Subcutaneous adipose tissue (tissue), 4 donors: Measurements from ENCODE around the gene ZNF618. TPM values are rescaled to one million over a fixed set of nuclear protein-coding genes. Genes with fewer than 3 reads are reported as not detected.

ENCODE experiments used
- total RNA-seq, 4 donors: library from RNA; depleted of rRNA; stranded (reverse); fragments of >200 nt; gene quantifications; one replicate each; pipeline ENCODE4 v1.1.0, GENCODE V29; 2016
- TF ChIP-seq, protein P1 (sequence below): fragments of 450-650 bp; IDR thresholded peaks from one replicate; pipeline ENCODE4 v1.5.1; 2016; ENCODE audit warnings: low read depth, mild to moderate bottlenecking, control low read depth, antibody characterized with exemption, moderate library complexity

Gene ZNF618
- total RNA-seq, 4 donors from 2014 or later = 3.7 to 7.7 (median 4.4) TPM

DNA sequence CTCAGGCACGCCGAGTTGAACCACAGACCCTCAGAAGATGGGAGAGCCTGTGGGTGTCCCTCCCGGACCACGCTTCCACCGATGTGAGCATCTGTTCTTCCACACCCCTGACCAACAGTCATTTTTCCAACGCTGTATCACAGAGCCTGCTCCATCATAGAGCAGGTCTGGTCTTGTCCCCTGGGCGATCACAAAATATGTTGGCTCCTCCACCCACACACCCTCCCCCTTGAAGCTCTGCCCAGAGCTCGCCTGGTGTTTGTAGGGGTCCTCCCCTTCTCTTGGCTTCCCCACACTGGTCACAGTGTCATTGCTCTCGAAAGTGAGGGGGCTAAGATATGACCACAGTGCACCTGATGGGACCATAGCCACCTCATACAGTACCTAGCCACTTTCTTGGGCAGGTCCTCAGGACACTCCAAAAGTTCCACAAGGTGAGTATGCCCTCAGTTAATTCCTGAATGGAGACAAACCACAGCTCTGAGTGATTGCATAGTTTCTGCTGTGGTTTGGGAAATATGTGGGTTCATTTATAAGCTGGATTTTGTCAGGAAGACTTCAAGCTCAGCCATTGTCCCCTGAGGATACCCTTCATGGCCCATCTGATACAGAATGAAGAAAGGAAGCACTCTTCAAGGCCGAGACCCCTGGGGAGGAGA is 3.5 kb upstream of the ZNF618 start:
- TF ChIP-seq, protein P1, sequence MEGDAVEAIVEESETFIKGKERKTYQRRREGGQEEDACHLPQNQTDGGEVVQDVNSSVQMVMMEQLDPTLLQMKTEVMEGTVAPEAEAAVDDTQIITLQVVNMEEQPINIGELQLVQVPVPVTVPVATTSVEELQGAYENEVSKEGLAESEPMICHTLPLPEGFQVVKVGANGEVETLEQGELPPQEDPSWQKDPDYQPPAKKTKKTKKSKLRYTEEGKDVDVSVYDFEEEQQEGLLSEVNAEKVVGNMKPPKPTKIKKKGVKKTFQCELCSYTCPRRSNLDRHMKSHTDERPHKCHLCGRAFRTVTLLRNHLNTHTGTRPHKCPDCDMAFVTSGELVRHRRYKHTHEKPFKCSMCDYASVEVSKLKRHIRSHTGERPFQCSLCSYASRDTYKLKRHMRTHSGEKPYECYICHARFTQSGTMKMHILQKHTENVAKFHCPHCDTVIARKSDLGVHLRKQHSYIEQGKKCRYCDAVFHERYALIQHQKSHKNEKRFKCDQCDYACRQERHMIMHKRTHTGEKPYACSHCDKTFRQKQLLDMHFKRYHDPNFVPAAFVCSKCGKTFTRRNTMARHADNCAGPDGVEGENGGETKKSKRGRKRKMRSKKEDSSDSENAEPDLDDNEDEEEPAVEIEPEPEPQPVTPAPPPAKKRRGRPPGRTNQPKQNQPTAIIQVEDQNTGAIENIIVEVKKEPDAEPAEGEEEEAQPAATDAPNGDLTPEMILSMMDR = no peak

DNA sequence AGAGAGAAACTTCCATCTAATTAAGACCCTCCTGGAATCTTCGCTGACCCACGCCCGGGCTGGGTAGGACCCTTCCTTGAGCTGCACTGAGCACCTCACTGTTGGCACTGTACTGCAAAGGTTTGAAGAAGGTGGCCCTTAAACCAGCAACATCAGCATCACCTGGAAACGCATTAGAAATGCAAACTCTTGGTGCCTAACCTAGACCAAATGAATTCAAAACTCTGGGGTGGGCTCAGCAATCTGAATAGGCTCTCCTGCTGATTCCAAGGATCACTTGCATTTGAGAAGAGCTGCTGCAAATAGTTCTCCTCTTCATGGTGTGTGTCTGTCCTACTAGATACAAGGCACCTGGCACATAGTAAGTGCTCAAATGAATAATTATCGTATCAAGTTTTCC is 2.7 kb upstream of the ZNF618 start:
- TF ChIP-seq, protein P1 = no peak

DNA sequence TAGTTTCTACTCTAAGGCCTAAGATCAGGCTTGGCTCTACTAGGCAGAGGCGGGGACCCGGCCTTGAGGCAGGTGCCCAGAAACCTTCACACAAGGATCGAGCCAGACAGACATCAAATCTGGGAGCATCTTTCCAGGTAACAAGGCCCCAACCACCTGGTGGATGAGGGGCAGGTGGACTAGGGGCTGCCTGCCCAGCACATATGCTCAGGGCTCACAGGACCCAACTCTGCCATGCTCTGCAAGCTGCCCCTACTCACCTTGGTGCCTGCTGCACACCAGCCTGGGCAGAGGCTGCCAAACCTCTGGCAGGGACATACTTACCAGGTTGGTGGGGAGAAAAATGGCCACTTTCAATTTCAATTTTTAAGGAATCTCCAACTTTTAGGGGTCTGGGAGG is 2.2 kb upstream of the ZNF618 start:
- TF ChIP-seq, protein P1 = no peak

DNA sequence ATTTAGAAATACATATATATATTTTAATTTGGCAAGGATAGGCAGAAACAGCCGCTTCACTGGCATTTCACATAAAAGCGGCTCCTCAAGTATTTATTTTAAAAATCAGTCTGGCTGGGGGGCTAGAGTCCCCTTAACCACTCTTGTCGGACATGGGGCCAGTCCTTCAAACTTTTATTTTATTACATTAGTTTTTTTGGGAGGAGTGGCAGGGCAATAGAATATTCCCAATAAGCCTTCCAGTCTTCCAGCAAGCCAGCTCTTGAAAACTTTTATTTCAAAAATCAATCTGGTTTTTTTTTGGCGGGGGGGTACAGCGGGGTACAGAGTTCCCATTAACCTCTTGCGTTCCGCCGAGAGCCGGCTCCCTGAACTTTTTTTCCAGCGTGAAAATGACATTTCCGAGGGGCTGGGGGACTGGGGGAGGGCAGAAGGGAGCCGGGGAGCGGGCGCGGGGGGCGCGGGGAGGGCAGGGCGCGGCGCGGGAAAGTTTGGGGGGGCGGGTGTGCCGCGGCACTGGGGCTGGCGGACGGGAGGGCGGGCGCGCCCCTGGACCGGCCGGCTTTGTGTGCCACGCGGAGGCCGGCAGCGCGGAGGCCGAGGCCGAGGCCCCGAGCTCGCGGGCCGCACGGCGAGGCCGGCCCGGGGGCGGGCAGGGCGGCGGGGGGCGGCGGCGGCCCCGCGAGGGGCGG is 504 bp upstream of the ZNF618 start:
- TF ChIP-seq, protein P1 = no peak

- TF ChIP-seq, protein P1 = no peak
Measured at GRCh38 chr9:113876993-113877368, 872 bp downstream of the ZNF618 start.

GRCh38 chr9:113879318-113879717 is 3.2 kb downstream of the ZNF618 start:
- TF ChIP-seq, protein P1 = no peak

- TF ChIP-seq, protein P1 = no peak
Measured at GRCh38 chr9:113879911-113880310, 3.8 kb downstream of the ZNF618 start.
